NOMO-1 (cell line): ENCODE data around the gene ZNF182.
"Not testable (repeated sequence)": the region's sequence is repeated elsewhere in the genome, so short reads cannot be mapped to it uniquely, and the experiment has no call there.

Experiments used
- DNase-seq, 2 experiments: peaks; one replicate each; lab custom pipeline; 2025; ENCODE audit not compliant: unreplicated experiment in 2 of 2; lab: John Stamatoyannopoulos, UW

ZNF182 gene

GRCh38 chrX:48002319-48002718 lies 1.5 kb downstream of the ZNF182 start:
- no peak for DNase-seq

DNA sequence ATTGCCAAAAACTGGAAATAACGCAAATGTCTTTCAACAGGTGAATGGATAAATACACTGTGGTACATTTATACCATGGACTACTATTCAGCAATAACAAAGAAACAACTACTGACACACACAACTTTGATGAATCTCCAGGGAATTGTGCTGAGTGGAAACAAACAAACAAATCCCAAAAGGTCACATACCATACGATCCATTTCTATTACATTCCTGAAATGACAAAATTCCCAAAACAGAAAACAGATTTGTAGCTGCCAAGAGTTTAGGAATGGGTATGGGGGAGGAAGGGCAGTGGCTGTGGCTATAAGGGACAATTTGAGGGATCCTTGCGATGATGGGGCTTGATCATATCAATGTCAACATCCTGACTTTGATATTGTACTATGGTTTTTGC lies 2.5 kb downstream of the ZNF182 start:
- DNase-seq, result no peak

DNA sequence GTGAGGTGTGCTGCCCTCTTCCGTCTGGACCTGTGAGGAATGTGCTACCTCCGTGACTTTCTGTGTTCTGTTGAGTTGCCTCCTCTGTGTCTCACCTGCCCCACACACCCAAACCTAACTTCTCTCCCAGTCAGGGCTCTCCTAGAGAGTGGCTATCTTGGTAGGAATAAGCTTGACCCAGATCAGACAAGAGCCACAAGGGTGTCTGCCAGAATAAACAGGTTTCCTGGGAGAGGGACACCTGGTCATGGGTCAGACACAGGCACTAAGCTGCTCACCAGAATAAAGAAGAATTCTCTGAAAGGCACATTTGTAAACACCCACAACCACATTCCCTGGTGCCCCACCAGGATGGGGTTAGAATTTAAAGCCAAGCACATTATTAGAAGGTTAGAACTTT lies 11.1 kb downstream of the ZNF182 start:
- DNase-seq, result no peak

DNA sequence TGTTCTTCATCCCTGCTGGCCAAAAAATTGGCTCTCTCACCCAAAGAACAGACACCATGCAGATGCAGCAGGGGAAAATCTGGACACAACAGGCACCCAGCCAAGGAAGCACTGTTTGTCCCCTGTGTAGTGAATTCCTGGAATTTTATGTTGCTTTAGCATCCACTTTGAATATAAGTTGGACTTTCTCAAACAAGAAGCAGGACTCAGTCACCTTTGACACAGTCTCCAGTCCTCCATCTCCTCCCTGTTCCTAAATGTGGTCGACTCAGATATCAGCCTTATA lies 11.8 kb downstream of the ZNF182 start:
- DNase-seq, result no peak

DNA sequence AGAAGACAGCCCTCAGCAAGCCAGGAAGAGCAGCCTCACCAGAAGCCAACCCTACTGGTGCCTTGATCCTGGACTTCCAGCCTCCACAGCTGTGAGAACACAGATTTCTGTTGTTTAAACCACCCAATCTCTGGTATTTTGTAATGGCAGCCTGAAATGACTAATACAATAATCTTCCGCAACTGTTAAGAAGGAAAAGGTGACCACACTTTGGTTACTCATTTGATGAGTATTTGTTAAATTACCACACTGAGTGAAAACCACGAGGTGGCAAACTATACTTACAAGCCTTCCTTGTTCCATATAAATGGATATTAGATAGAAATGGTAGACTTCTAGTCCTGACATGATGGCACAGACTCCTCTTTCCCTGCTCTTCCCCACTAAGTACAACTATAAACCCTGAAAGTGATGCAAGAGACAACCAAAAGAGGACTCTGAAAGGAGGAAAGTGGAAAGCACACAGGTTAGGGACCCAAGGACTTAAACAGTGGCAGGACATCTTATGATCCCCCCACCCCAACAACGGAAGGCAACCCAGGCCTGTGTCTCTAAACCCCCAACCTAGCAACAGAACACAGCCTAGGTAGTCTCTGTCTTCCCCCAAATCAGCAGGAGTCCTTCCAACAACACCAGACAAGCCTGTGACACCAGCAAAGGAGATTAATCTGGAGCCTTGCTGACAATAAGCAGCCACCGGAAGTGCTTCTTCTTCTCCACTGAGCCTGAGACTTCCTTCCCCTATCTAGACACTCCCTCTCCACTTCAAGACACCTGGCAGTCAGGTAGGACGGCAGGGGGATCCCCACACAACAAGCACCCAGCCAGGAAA lies 12.3 kb downstream of the ZNF182 start:
- DNase-seq, result no peak

DNA sequence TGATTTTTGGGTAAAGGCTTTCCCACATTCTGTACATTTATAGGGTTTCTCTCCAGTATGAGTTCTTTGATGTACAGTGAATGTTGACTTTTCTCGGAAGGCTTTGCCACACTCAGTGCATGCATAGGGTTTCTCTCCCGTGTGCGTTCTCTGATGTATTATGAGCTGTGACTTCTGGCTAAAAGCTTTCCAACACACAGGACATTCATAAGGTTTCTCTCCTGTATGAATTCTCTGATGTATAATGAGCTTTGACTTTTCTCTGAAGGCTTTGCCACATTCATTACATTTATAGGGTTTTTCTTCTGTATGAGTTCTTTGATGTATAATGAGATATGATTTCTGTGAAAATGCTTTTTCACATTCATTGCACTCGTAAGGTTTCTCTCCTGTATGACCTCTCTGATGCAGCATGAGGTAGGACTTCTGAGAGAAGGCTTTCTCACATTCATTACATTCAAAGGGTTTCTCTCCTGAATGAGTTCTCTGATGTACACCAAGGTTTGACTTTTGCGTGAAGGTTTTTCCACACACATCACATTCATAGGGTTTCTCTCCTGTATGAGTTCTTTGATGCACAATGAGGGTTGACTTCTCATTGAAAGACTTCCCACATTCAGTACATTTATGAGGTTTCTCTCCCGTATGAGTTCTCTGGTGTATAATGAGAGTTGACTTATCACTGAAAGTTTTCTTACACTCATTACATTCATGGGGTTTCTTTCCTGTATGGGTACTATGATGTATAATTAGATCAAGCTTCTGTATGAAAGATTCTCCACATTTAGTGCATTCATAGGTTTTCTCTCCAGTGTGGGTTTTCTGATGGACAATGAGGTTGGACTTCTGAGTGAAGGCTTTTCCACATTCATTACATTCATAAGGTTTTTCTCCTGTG lies 27.3 kb downstream of the ZNF182 start:
- no peak for DNase-seq

GRCh38 chrX:47973235-47973634 lies 30.6 kb downstream of the ZNF182 start:
- DNase-seq, result no peak

GRCh38 chrX:47965526-47965925 lies 38.3 kb downstream of the ZNF182 start:
- DNase-seq, result not testable (repeated sequence)

DNA sequence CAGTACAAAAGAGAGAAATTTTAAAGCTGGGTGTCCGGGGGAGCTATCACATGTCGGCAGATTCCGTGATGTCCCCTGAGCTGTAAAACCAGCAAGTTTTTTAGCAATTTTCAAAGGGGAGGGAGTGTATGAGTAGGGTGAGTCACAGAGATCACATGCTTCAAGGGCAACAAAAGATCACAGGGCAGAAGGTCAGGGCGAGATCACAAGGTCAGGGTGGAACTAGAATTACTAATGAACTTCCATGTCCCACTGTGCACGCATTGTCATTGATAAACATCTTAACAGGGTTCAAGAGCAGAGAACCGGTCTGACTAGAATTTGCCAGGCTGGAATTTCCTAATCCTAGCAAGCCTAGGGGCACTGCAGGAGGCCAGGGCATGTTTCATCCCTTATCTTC lies 42.0 kb downstream of the ZNF182 start:
- DNase-seq, result not testable (repeated sequence)

GRCh38 chrX:47960406-47960805 lies 43.4 kb downstream of the ZNF182 start:
- DNase-seq, result peak; percentile 1 to 24

DNA sequence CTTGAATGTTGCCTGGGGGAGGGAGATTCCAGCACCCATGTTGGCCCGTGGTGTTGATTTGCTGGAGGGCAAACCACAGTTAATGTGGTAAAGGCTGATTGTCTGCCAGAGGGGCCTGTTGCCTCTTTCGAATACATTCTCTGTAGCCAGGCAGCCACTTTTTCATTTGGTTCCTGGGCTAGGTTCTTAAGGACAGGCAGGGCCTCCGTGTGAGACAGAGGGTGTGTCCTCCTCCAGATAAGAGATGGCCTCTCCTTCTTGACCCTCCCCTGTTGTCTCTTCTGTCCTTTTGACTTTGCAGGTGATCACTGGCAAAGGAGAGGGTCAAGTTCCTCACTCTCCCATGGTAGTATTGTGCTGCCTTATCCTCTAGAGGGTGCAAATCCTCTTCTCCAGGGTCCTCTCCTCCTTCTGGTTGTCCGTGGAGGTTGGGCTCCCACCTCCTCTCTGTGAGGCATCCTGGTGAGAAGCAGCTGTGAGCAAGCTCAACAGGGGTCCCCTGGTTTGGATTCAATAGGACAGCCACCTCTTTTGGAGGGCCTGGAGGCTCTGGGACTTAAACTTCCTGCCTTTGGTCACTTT lies 44.9 kb downstream of the ZNF182 start:
- no peak for DNase-seq

DNA sequence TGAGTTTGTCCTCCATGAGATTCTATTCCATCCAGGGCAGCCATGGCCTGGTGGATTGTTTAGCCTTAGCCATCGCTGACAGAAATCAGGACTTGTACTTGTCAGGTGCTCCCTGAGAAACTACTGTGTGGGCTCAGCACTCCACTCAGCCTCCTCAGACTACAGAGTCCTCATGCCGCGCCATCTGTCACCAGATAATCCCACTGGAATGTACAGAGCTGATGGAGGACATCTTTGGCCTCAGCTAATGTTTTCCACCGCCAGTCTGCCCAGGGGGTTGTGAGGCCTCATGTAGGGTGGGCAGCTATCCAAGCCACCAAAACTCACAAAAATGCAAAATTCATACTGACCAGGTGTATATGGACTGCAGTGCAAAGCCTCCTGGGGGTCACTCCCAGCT lies 45.6 kb downstream of the ZNF182 start:
- DNase-seq, result not testable (repeated sequence)

- DNase-seq, result no peak
These were observed 47.8 kb downstream of the ZNF182 start for GRCh38 chrX:47956016-47956415.

- DNase-seq, result not testable (repeated sequence)
These were observed 48.5 kb downstream of the ZNF182 start for GRCh38 chrX:47955295-47955694.

- DNase-seq, result no peak
These were observed 62.4 kb downstream of the ZNF182 start for GRCh38 chrX:47941423-47941822.

DNA sequence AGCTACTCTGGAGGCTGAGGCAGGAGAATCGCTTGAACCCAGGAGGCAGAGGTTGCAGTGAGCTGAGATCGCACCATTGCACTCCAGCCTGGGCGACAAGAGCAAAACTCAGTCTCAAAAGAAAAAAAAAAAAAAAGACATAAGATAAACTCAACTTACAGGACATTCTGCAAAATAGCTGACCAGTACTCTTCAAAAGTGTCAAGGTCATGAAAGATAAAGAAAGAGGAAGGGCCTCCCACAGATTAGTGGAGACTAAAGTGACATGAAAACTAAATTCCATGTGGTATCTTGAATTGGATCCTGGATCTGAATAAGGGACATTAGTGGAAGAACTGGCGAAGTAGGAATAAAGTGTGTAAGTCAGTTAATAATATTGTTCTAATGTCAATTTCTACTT lies 63.3 kb downstream of the ZNF182 start:
- no peak for DNase-seq

DNA sequence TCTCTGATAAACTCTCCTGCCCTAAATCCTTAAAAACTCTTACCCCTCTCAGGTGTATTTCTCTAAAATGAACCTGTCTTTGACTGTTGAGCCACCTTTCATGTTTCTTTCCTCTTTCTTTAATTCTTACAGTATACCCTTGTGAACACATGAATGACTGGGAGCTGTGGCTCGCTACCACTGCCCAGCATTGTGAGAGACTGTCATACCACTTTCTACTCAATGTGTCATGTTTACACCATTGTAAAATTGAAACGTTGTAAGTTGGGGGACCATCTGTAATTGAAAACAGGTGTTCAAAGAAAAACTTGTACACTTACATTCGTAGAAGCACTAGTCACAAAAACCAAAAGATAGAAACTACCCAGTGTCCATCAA lies 66.9 kb downstream of the ZNF182 start:
- no peak for DNase-seq

DNA sequence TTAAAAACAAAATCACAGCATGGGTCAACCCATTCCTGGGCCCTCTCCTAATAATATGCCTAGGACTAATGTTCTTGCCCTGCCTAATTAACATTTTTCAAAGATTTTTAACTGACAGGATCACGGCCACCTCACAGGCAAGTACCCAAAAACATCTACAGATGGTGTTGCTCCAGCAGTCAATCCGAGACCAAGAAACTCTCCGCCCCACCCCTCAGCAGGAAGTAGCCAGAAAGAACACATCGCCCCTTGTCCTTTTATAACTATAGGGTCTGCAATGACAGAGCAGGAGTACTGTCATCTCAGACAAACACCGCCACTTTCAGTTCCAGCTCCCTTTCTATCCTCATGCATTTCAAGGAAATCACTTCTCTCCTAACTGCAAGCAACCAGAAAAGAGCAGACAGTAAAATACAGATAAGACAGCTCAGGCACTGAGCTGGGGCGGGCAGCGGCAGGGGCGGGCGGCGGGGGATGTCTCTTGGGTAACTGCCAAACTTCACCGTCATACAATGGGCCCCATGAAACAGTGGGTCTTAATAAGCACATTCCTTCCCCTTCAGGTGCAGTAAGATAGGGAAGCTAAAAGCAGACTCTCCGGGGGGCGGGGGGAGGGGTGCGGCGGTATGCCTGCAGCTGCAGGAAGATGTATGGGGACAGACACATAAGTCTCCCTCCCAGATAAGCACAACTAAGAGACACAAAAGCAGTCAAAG lies 67.4 kb downstream of the ZNF182 start:
- no peak for DNase-seq

DNA sequence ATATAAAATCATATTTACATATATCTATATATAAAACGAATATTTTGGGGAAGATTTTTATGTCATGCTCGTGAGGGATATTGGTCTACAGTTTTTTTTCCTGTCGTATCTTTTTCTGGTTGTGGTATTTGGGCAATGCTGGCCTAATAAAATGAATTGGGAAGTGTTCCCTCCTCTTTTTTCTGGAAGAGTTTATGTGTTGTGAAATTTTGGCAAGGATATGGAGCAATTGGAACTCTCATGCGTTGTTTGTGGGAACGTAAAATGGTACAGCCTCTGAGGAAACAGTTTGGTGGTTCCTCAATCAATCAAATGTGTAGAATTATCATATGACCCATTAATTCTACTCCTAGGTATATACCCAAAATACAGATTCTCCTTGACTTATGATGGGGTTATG lies 69.8 kb downstream of the ZNF182 start:
- no peak for DNase-seq

- not testable (repeated sequence) for DNase-seq
These were observed 71.8 kb downstream of the ZNF182 start for GRCh38 chrX:47931970-47932369.

- peak in 1 of 2 experiments; percentile 42 for DNase-seq
These were observed 76.6 kb downstream of the ZNF182 start for GRCh38 chrX:47927212-47927611.
